SK-N-MC (cell line): ENCODE results near the gene PGD.
A peak's percentile ranks its signal among the peaks of the same experiment; 100 is the strongest.

Experiments
- DNase-seq: peaks from one replicate; pipeline ENCODE4 v3.0.0-alpha.2; 2011; ENCODE audit warnings: low read depth, low spot score
- H3K27ac ChIP-seq: fragments of 200-600 bp; sonication (generic); 2 replicates; pipeline ENCODE4 v1.5.1; 2016; ENCODE audit warnings: mixed run types
- H3K36me3 ChIP-seq: fragments of 200-600 bp; sonication (generic); 2 replicates; pipeline ENCODE4 v1.6.1; 2017; ENCODE audit warnings: antibody characterized with exemption, low read length, mixed read lengths; ENCODE audit not compliant: insufficient read depth
- H3K4me3 ChIP-seq: fragments of 200-600 bp; sonication (generic); 2 replicates; pipeline ENCODE4 v1.5.1; 2016
- H3K9ac ChIP-seq: fragments of 200-600 bp; sonication (generic); 2 replicates; pipeline ENCODE4 v1.8.0; 2017; ENCODE audit warnings: mixed run types, mixed read lengths; ENCODE audit not compliant: insufficient read length
- H3K9me3 ChIP-seq: fragments of 200-600 bp; sonication (generic); 2 replicates; pipeline ENCODE4 v1.6.1; 2017; ENCODE audit warnings: low read depth, mild to moderate bottlenecking, antibody characterized with exemption, low read length, moderate library complexity, mixed read lengths
- EZH2 ChIP-seq: fragments of 200-600 bp; sonication (generic); IDR thresholded peaks from one replicate; pipeline ENCODE4 v1.6.1; 2017; ENCODE audit warnings: antibody characterized with exemption
- FOXP2 ChIP-seq: optimal IDR thresholded peaks from 2 replicates; pipeline ENCODE3; 2011; ENCODE audit warnings: mild to moderate bottlenecking, moderate library complexity; ENCODE audit not compliant: insufficient read depth; ENCODE audit errors: extremely low read length, control extremely low read depth
- POLR2AphosphoS5 ChIP-seq: IDR thresholded peaks from 2 replicates; pipeline ENCODE4 v1.6.1; 2012; ENCODE audit warnings: mild to moderate bottlenecking, low read depth, low read length, borderline replicate concordance

The PGD gene

DNA sequence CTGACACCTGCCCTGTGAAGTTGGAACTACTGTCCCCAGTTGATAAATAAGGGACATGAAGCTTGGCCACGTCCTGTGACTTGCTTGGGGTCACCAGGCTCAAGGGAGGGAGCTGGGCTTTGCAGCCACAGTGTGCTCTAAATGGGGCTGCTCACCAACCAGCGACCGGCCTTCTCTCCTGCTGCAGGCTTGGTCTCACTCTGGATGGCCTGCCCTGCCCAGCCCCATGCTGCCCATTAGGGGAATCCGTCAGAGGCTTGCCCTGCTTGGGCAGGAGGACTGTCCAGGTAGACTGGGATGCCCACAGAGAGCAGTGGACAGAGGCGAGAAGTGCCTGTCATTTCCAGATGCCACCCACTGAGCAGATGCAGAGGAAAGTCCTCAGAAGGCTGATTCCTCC, 30.1 kb downstream of the PGD start:
- no peaks in the 10 kb centered on the region for H3K36me3 ChIP-seq
- no peak overlapping the region for H3K4me3 ChIP-seq
- H3K27ac ChIP-seq: no peak overlapping the region
- no peaks in the 10 kb centered on the region for H3K9me3 ChIP-seq
- no peak overlapping the region for H3K9ac ChIP-seq
- DNase-seq: no peak
- TF ChIP-seq POLR2AphosphoS5 (no peak), FOXP2 (no peak), EZH2 (no peak)

DNA sequence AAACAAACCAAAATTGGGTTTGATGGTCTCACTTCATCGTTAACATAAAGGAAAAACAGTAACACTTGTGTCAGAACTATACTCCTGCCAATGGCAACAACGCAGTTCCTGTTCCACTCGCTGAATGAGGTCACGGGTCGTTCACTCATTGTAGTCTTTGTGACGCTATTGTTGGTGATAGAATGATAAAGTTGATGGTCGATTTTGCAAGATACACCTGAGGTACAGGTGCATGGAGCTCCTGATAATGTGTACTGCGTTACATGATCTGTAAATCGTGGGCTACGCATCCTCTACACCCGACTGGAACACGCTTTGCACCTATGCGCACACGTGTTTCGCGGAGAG, 31.0 kb downstream of the PGD start:
- Histone ChIP-seq H3K36me3 (no peaks in the 10 kb centered on the region), H3K9me3 (no peaks in the 10 kb centered on the region), H3K9ac (peak overlapping the region; percentile 92), H3K4me3 (peak overlapping the region; percentile 99), H3K27ac (no peak overlapping the region)
- TF ChIP-seq POLR2AphosphoS5 (no peak), EZH2 (no peak), FOXP2 (no peak)
- no peak for DNase-seq

DNA sequence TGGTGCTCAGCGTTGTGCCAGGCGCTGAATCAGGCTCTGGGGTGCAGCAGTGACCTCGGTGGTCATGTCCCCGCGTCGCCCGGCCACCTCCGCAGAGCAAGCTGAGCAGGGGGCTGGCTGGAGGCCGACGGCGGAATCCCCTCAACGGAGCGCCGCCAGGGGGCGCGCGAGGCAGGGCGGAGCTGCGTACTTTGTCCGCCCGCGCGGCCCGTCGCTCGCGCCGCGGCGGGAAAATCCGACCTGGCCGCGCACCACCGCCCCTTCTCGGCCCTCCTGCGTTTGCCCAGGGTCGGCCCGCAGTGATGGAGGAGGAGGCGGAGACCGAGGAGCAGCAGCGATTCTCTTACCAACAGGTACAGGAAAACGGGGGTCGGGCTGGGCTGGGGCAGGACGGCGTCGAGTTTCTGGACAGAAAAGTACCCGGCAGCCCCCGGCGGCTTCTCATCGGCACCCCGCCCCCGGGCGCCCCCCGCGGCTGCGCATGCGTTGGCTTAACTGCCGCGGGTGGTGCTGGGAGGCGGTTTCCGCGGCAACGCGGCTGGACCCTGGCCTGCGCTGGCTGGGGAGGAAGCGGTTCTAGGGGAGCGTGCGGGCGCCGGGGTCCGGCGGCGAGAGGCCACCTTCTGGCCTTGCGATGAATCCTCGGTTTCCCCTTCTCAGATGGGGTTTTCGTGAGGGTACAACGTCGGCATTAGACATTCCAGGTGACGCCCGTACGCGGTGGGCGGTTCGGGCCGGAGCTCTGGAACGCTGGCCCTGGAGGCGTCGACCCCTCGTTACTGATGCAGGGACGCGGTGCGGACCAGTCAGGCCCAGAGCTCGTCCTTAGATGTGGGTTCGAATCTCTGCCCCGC, 31.6 kb downstream of the PGD start, which contains the start of gene CENPS:
CENPS (plus strand) TSS at position 218 of the 854 bp plus-strand sequence; CDS start at position 303, 85 bp downstream.
- Histone ChIP-seq H3K27ac (peak within 1 kb of the TSS; percentile 78), H3K4me3 (peak within 1 kb of the TSS; percentile 99), H3K9ac (peak within 1 kb of the TSS; percentile 92), H3K36me3 (no peaks in the 10 kb centered on the region), H3K9me3 (no peaks in the 10 kb centered on the region)
- DNase-seq: no peak
- TF ChIP-seq EZH2 (no peak), POLR2AphosphoS5 (peak; percentile 81; the same call in 1 of the 2 replicates), FOXP2 (no peak)

- H3K4me3 ChIP-seq: peak overlapping the region; percentile 99
- no peaks in the 10 kb centered on the region for H3K36me3 ChIP-seq
- no peak for DNase-seq
- peak overlapping the region; percentile 92 for H3K9ac ChIP-seq
- H3K27ac ChIP-seq: no peak overlapping the region
- no peak for TF ChIP-seq EZH2
- TF ChIP-seq POLR2AphosphoS5: no peak
- no peak for TF ChIP-seq FOXP2
- no peaks in the 10 kb centered on the region for H3K9me3 ChIP-seq
These were observed 32.3 kb downstream of the PGD start for GRCh38 chr1:10431070-10431730.

DNA sequence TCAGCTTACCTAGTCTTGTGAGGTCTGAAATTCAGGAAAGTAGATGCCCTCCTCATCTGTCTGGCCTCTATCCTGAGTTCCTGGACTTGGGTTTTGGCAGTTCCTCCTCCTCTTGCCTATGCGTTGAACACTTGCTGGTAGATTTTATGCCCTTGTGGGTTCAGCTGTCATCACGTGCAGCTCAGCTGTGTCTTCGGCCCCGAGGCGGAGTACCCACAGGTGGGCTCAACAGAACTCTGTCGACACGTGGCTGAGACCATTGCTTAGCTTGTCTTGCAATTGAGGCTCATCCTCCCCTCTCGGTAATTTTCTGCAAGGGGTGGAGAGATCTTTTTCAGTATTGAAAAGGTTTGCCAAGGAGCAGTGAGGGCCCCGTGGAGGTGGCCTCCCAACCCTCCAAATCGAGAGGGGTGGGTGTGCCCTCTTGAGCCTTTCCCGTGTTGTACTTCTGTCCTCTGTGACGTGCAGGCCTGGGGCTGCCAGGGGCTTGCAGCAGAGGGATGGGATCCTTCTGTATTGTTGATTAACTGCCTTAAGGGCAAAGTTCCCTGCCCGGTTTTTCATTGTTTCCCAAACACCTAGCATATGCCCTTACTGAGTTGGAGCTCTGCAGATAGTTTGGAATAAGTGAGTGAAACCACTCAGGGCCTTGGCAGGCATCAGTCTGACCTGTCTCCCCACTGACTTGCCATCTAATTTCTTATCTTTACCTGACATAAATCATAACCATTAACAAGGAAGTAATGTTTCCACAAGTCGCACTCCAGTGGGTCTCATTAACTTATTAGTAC, 34.2 kb downstream of the PGD start:
- TF ChIP-seq FOXP2: no peak
- TF ChIP-seq EZH2: no peak
- no peak for TF ChIP-seq POLR2AphosphoS5
- no peak overlapping the region for H3K9ac ChIP-seq
- no peaks in the 10 kb centered on the region for H3K36me3 ChIP-seq
- H3K27ac ChIP-seq: no peak overlapping the region
- no peak for DNase-seq
- no peak overlapping the region for H3K4me3 ChIP-seq
- no peaks in the 10 kb centered on the region for H3K9me3 ChIP-seq

- DNase-seq: no peak
- TF ChIP-seq FOXP2 (no peak), EZH2 (no peak), POLR2AphosphoS5 (no peak)
- Histone ChIP-seq H3K9me3 (no peaks in the 10 kb centered on the region), H3K36me3 (no peaks in the 10 kb centered on the region), H3K9ac (no peak overlapping the region), H3K4me3 (no peak overlapping the region), H3K27ac (no peak overlapping the region)
These were observed 34.9 kb downstream of the PGD start for GRCh38 chr1:10433790-10434189.

DNA sequence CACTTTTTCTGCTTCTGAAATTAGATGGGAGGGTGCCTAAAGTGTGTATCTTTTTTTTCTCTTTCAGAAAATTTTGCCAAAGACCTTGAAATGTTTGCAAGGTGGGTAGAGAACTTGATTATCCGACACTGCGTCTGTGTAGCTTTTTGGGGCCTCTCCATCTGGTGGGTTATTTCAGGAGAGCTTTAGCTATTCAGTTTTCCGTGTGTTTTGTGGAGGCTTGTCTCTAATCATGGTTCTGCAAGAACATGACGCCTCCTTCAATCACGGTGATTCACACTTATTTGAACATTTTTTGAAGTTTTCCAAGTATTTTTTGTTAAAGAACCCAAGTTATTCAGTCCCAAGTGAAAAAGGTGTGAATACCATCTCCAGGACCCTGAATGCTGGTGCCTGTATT, 35.7 kb downstream of the PGD start:
- H3K4me3 ChIP-seq: no peak overlapping the region

GRCh38 chr1:10437052-10437451, 38.2 kb downstream of the PGD start:
- peaks cover 6% of the 10 kb centered on the region; the same call in 1 of the 2 replicates for H3K36me3 ChIP-seq
- no peak overlapping the region for H3K27ac ChIP-seq
- no peak overlapping the region for H3K9ac ChIP-seq
- no peak overlapping the region for H3K4me3 ChIP-seq
- no peak for DNase-seq
- TF ChIP-seq FOXP2 (no peak), POLR2AphosphoS5 (no peak), EZH2 (no peak)
- no peaks in the 10 kb centered on the region for H3K9me3 ChIP-seq

More for the DNA sequence above, 35.7 kb downstream of the PGD start:
- no peaks in the 10 kb centered on the region for H3K9me3 ChIP-seq
- H3K9ac ChIP-seq: no peak overlapping the region
- TF ChIP-seq EZH2 (no peak), FOXP2 (no peak), POLR2AphosphoS5 (no peak)
- no peak overlapping the region for H3K27ac ChIP-seq
- no peak for DNase-seq
- no peaks in the 10 kb centered on the region for H3K36me3 ChIP-seq
